GM18951 (cell line): ENCODE measurements around the gene HSF4.
A peak's percentile ranks its signal among the peaks of the same experiment; 100 is the strongest.

Source experiments
- POLR2A ChIP-seq: IDR thresholded peaks from 4 replicates; pipeline ENCODE4 v1.6.1; 2011; ENCODE audit warnings: mild to moderate bottlenecking; ENCODE audit not compliant: insufficient read length, insufficient read depth; ENCODE audit errors: extremely low read depth
- in situ Hi-C: fragments of 300-500 bp; cut with MboI; formaldehyde crosslinking; loops from one replicate; pipeline ENCODE4 v1.12.0; 2022; ENCODE audit warnings: low sequenced_read_pairs, mixed read lengths, inconsistent platforms; ENCODE audit not compliant: unreplicated experiment

The HSF4 gene

GRCh38 chr16:67180166-67180565, 15.6 kb downstream of the HSF4 start:
- TF ChIP-seq POLR2A, result no peak
- in situ Hi-C loops, result no loop called here

DNA sequence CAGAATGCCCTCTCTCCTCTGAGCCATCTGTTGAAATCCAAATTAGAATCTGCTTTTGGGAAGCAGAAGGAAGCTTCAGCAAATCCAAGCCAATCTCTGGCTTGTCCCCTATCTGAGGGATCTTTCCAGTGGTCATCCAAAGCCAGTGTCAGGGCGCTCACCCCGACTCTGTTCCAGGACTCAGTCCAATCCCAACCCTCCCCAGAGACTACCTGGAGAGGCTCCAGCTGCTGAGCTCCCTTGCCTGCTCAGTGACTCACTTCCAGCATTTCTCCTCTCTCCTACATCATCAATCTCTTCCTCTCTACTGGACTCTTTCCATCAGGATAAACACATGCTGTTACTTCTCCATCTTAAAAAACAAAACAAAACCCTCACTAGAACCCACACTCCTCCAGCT, 16.8 kb downstream of the HSF4 start:
- in situ Hi-C loops, result no loop called here
- no peak for TF ChIP-seq POLR2A

DNA sequence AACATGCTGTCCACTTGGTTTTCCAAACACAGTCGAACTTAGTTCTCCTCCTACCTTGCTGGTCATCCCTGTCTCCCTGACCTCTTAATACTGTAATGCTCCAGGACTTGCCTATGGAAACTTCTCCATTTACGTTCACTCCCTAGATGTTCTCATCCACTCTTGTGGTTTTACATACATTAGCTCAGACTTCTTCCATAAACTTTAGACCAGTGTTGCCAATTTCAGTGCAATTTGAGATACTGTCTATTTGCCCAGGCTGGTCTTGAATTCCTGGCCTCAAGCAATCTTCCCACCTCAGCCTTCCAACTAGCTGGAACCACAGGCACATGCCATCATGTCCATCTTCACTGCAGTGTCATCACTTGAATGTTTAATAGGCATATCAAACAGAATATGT, 17.7 kb downstream of the HSF4 start:
- TF ChIP-seq POLR2A, result no peak
- in situ Hi-C loops, result no loop called here

- peak; percentile 28 for TF ChIP-seq POLR2A
- in situ Hi-C loops, result no loop called here
Measured at GRCh38 chr16:67183284-67183626, 18.7 kb downstream of the HSF4 start.

- in situ Hi-C loops, result no loop called here
- peak; percentile 61 for TF ChIP-seq POLR2A
Measured at GRCh38 chr16:67183627-67184452, 19.3 kb downstream of the HSF4 start, which contains the start of gene MATCAP1. Gene MATCAP1, minus strand, starts transcription at chr16:67183963. Its CDS starts 3,353 bp downstream, at chr16:67180610.

GRCh38 chr16:67184453-67184994, 20.0 kb downstream of the HSF4 start:
- no peak for TF ChIP-seq POLR2A
- in situ Hi-C loops, result no loop called here

DNA sequence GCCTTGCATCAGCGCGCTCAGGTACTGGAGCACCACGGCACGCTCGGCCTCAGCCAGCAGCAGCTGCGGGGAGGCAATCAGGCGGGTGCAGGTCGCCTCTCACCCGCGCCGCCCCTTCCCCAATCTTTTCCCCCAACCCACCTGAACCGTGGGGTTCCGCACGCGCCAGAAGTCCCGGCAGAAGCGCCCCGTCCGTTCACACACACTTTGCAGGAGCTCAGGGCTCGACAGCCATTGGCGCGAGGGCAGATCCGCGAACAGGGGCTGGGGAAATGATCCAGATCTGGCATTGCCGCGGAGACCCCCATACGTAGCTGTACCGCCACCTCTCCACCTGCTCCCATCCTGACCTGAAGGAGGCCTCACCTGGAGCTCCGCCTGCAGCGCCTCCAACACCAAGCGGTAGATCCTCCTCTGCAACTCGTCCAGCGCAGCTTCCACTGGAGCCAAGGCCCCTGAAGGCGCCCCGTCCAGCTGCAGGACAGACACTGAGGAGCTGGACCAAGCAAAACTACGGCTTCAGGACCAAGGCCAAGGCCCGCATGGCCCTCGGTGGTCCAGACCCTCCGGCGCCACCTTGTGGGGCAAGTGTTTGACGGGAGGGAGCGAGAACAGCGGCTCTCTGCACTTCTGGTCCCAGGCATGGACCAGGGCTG, 20.6 kb downstream of the HSF4 start:
- in situ Hi-C loops, result no loop called here
- no peak for TF ChIP-seq POLR2A

GRCh38 chr16:67185651-67186134, 21.1 kb downstream of the HSF4 start:
- in situ Hi-C loops, result no loop called here
- TF ChIP-seq POLR2A, result no peak

GRCh38 chr16:67186550-67186950, 22.0 kb downstream of the HSF4 start:
- in situ Hi-C loops, result no loop called here

GRCh38 chr16:67187175-67187890, 22.8 kb downstream of the HSF4 start:
- in situ Hi-C loops, result no loop called here
- no peak for TF ChIP-seq POLR2A

More at GRCh38 chr16:67186550-67186950, 22.0 kb downstream of the HSF4 start:
- TF ChIP-seq POLR2A, result no peak

DNA sequence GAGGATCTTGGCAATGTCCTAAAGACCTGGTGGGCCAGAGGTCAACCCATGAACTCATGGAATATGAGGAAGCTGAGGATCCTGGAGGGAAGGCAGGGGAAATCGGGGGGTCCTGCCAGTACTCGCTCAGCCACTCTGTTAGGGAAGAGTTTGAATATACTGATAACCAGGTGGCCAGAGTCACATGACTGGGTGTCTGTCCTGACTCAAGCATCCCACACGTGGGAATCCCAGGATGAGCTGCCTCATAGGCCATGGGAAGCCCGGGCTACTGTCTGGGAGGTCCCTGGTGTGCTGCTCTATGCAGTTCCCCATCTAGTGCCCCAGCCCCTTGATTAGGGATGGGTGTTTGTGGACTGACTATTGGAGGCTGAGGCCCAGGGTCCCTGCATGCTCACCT, 23.8 kb downstream of the HSF4 start:
- in situ Hi-C loops, result no loop called here
- no peak for TF ChIP-seq POLR2A

GRCh38 chr16:67188798-67189197, 24.3 kb downstream of the HSF4 start:
- in situ Hi-C loops, result no loop called here

GRCh38 chr16:67190041-67190440, 25.5 kb downstream of the HSF4 start, which contains the start of gene EXOC3L1:
Gene EXOC3L1, minus strand, starts transcription at chr16:67190136. Its CDS starts 460 bp downstream, at chr16:67189676.
- in situ Hi-C loops, result no loop called here

More at GRCh38 chr16:67188798-67189197, 24.3 kb downstream of the HSF4 start:
- TF ChIP-seq POLR2A, result no peak

More at GRCh38 chr16:67190041-67190440, 25.5 kb downstream of the HSF4 start, which contains the start of gene EXOC3L1:
- TF ChIP-seq POLR2A, result no peak
